HepG2 (cell line): ENCODE measurements around the gene TBXA2R. TPM values are rescaled to one million over a fixed set of nuclear protein-coding genes. Genes with fewer than 3 reads are reported as not detected.
A peak's percentile ranks its signal among the peaks of the same experiment; 100 is the strongest.

Source experiments
- ATF2 ChIP-seq: sonication (generic); formaldehyde crosslinking; IDR thresholded peaks from 2 replicates; pipeline ENCODE4 v1.4.0; 2020; ENCODE audit warnings: missing genetic modification reagents
- JARID2 ChIP-seq: sonication (generic); formaldehyde crosslinking; IDR thresholded peaks from 2 replicates; pipeline ENCODE4 v1.8.1; 2023; ENCODE audit warnings: missing genetic modification reagents, inconsistent platforms; ENCODE audit not compliant: insufficient replicate concordance
- MAF1 ChIP-seq: sonication (generic); formaldehyde crosslinking; IDR thresholded peaks from 2 replicates; pipeline ENCODE4 v1.5.0; 2020; ENCODE audit warnings: missing genetic modification reagents, borderline replicate concordance
- MIER2 ChIP-seq: IDR thresholded peaks from 2 replicates; pipeline ENCODE4 v1.6.1; 2016; ENCODE audit warnings: missing biosample characterization, missing genetic modification reagents
- MTA1 ChIP-seq: sonication (generic); formaldehyde crosslinking; IDR thresholded peaks from 2 replicates; pipeline ENCODE4 v1.4.0; 2020; ENCODE audit warnings: missing genetic modification reagents, mild to moderate bottlenecking, borderline replicate concordance
- MYNN ChIP-seq: sonication (generic); formaldehyde crosslinking; IDR thresholded peaks from 2 replicates; pipeline ENCODE4 v1.4.0; 2020; ENCODE audit warnings: mild to moderate bottlenecking, low read depth, missing genetic modification reagents
- NCOR1 ChIP-seq: fragments of 200-600 bp; sonication (generic); IDR thresholded peaks from 2 replicates; pipeline ENCODE4 v1.7.0; 2017; ENCODE audit warnings: antibody characterized with exemption, low read length, borderline replicate concordance
- PRMT3 ChIP-seq: sonication (generic); formaldehyde crosslinking; IDR thresholded peaks from 2 replicates; pipeline ENCODE4 v1.8.1; 2022; ENCODE audit warnings: low read depth, mild to moderate bottlenecking, moderate library complexity, missing genetic modification reagents, borderline replicate concordance
- SNAI1 ChIP-seq: sonication (generic); formaldehyde crosslinking; IDR thresholded peaks from 2 replicates; pipeline ENCODE4 v1.5.0; 2020; ENCODE audit warnings: mild to moderate bottlenecking, missing genetic modification reagents, borderline replicate concordance
- SP4 ChIP-seq: sonication (generic); formaldehyde crosslinking; IDR thresholded peaks from 2 replicates; pipeline ENCODE4 v1.8.1; 2023; ENCODE audit warnings: mild to moderate bottlenecking, missing genetic modification reagents
- SP5 ChIP-seq: IDR thresholded peaks from 2 replicates; pipeline ENCODE4 v1.6.1; 2016; ENCODE audit warnings: low read depth, borderline replicate concordance
- ZNF18 ChIP-seq: sonication (generic); formaldehyde crosslinking; IDR thresholded peaks from 2 replicates; pipeline ENCODE4 v1.8.0; 2022; ENCODE audit warnings: mild to moderate bottlenecking, missing genetic modification reagents; ENCODE audit not compliant: insufficient replicate concordance
- ZNF337 ChIP-seq: sonication (generic); formaldehyde crosslinking; IDR thresholded peaks from 2 replicates; pipeline ENCODE4 v1.5.1; 2020; ENCODE audit warnings: missing genetic modification reagents, low read depth, mild to moderate bottlenecking, borderline replicate concordance
- ZNF33A ChIP-seq: sonication (generic); formaldehyde crosslinking; IDR thresholded peaks from 2 replicates; pipeline ENCODE4 v1.5.1; 2020; ENCODE audit warnings: missing genetic modification reagents, mild to moderate bottlenecking, moderate library complexity, borderline replicate concordance
- ZNF34 ChIP-seq: sonication (generic); formaldehyde crosslinking; IDR thresholded peaks from 2 replicates; pipeline ENCODE4 v1.4.0; 2020; ENCODE audit warnings: mild to moderate bottlenecking, missing genetic modification reagents, borderline replicate concordance
- ZNF430 ChIP-seq: sonication (generic); formaldehyde crosslinking; IDR thresholded peaks from 2 replicates; pipeline ENCODE4 v1.9.0; 2021; ENCODE audit warnings: mild to moderate bottlenecking, missing genetic modification reagents
- ZNF644 ChIP-seq: IDR thresholded peaks from 2 replicates; pipeline ENCODE4 v1.6.1; 2016; ENCODE audit warnings: low read depth
- ZNF713 ChIP-seq: sonication (generic); formaldehyde crosslinking; IDR thresholded peaks from 2 replicates; pipeline ENCODE4 v1.4.0; 2020; ENCODE audit warnings: mild to moderate bottlenecking, missing genetic modification reagents
- ZNF749 ChIP-seq: sonication (generic); formaldehyde crosslinking; IDR thresholded peaks from 2 replicates; pipeline ENCODE4 v1.8.0; 2022; ENCODE audit warnings: mild to moderate bottlenecking, missing genetic modification reagents, moderate library complexity, borderline replicate concordance
- ZNF790 ChIP-seq: sonication (generic); formaldehyde crosslinking; IDR thresholded peaks from 2 replicates; pipeline ENCODE4 v1.8.0; 2022; ENCODE audit warnings: missing genetic modification reagents, mild to moderate bottlenecking, borderline replicate concordance
- polyA plus RNA-seq, 8 experiments: library from polyadenylated mRNA; depleted of rRNA in 3 of 8; stranded (reverse) in 7 of 8; unstranded in 1 of 8; fragments of >200 nt; fragmentation: Illumina TruSeq in 4 of 8; extraction: Trizol in 4 of 8; gene quantifications; 2 replicates each; pipeline versions ENCODE4 v1.2.1 to v1.2.3, GENCODE V29; 2011 to 2016; ENCODE audit warnings: low read depth in 4 of 8, missing spikeins in 1 of 8, mixed read lengths in 1 of 8; ENCODE audit not compliant: insufficient read depth in 1 of 8
- total RNA-seq, 5 experiments: library from RNA; depleted of rRNA; stranded (reverse); fragments of >200 nt; fragmentation: Illumina TruSeq; extraction: Trizol; gene quantifications; 2 replicates each; pipeline ENCODE4 v1.2.3, GENCODE V29; 2016; ENCODE audit warnings: low read depth in 1 of 5
- TF ChIP-seq, protein P1 (sequence below): sonication (generic); formaldehyde crosslinking; IDR thresholded peaks from 2 replicates; pipeline ENCODE4 v1.4.0; 2020; ENCODE audit warnings: missing genetic modification reagents
- TF ChIP-seq, protein P2 (sequence below): IDR thresholded peaks from 2 replicates; pipeline ENCODE4 v1.6.1; 2016; ENCODE audit warnings: missing genetic modification reagents, missing compliant biosample characterization
- TF ChIP-seq, protein P3 (sequence below), 2 experiments: fragments of 450-650 bp in 1 of 2; sonication (generic) in 1 of 2; formaldehyde crosslinking; IDR thresholded peaks; 2 replicates each; pipeline versions ENCODE4 v1.5.0 to v1.8.0; 2020 to 2022; ENCODE audit warnings: mild to moderate bottlenecking in 1 of 2, missing genetic modification reagents in 1 of 2

Gene TBXA2R
- total and polyA plus RNA-seq, 2 of the 13 experiments (the other 11 are each of a cell fraction or from before 2014, with no cell fraction given): 0.09 TPM; not detected in 1

DNA sequence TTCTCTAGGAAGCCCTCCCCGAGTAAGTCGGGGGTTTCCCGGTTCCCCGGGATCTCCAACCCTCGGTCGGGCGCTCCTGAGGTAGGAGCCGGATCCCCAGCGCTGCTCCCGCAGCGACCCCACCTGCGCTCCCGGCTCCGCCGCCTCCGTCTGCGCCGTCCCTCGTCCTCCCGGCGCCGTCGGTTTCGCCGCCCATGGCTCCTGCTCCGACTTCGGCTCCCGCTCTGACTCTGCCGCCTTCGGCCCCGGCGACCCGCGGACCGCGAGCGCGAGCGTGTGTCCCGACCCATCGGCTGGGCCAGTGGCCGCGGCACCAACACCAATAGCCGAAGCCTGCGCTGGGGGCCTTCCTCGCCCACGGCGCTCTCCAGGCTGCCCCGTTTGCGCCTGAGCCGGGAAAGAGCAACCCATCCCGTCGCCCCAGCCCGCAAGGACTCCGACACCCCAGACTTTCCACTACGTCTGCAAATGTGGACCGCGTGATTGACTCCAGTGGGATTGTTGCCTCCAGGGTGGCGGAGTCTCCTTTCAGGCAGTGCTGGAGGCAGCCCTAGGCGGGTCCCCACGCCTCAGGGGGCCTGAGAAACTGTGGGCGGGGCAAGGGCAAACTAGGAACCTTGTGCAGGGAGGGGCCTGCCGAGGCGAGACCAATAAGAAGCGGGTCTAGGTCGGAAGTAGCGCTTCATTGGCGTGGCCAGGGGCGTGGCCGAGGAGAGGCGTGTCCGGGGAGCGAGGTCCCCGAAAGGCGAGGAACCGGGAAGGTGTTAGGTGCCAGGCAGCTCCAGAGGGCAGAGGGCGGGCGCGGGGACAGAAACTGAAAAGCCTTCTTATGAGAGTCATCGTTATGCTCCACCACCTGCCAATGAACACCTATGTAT lies 20.0 kb upstream of the TBXA2R start, which contains the start of gene CACTIN (continued):
- no peak for TF ChIP-seq MIER2
- peak; percentile 10 for TF ChIP-seq ZNF18 (CRISPR knock-in tag)
- no peak for TF ChIP-seq MYNN (CRISPR knock-in tag)
- TF ChIP-seq ZNF430 (CRISPR knock-in tag): peak; percentile 69
- TF ChIP-seq ZNF337 (CRISPR knock-in tag): no peak
- TF ChIP-seq ZNF34 (CRISPR knock-in tag): no peak
- TF ChIP-seq, protein P1, sequence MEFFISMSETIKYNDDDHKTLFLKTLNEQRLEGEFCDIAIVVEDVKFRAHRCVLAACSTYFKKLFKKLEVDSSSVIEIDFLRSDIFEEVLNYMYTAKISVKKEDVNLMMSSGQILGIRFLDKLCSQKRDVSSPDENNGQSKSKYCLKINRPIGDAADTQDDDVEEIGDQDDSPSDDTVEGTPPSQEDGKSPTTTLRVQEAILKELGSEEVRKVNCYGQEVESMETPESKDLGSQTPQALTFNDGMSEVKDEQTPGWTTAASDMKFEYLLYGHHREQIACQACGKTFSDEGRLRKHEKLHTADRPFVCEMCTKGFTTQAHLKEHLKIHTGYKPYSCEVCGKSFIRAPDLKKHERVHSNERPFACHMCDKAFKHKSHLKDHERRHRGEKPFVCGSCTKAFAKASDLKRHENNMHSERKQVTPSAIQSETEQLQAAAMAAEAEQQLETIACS (CRISPR knock-in tag): 0 out of 2 replicates have a peak, but pooled peaks have one; percentile 47
- no peak for TF ChIP-seq ZNF713
- no peak for TF ChIP-seq ZNF644
- TF ChIP-seq, protein P2, sequence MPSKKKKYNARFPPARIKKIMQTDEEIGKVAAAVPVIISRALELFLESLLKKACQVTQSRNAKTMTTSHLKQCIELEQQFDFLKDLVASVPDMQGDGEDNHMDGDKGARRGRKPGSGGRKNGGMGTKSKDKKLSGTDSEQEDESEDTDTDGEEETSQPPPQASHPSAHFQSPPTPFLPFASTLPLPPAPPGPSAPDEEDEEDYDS (CRISPR knock-in tag): peak; percentile 87
- no peak for TF ChIP-seq ZNF749 (CRISPR knock-in tag)
- TF ChIP-seq SNAI1: no peak
- TF ChIP-seq SP5 (CRISPR knock-in tag): peak; percentile 31; the same call in 1 of the 2 replicates
- peak; percentile 77; the same call in 1 of the 2 replicates for TF ChIP-seq MAF1 (CRISPR knock-in tag)
- TF ChIP-seq, protein P3, sequence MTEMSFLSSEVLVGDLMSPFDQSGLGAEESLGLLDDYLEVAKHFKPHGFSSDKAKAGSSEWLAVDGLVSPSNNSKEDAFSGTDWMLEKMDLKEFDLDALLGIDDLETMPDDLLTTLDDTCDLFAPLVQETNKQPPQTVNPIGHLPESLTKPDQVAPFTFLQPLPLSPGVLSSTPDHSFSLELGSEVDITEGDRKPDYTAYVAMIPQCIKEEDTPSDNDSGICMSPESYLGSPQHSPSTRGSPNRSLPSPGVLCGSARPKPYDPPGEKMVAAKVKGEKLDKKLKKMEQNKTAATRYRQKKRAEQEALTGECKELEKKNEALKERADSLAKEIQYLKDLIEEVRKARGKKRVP (CRISPR knock-in tag; IDR thresholded peaks at IDR 0.05): 0 out of 4 replicates have a peak, but pooled peaks of 1 of the 2 experiments have one; percentile 50
- TF ChIP-seq ATF2 (CRISPR knock-in tag): 0 out of 2 replicates have a peak, but pooled peaks have one; percentile 53
- no peak for TF ChIP-seq JARID2 (CRISPR knock-in tag)
- TF ChIP-seq SP4 (CRISPR knock-in tag): peak; percentile 99
- TF ChIP-seq MTA1 (CRISPR knock-in tag): no peak
- TF ChIP-seq PRMT3 (CRISPR knock-in tag): no peak
- peak; percentile 93 for TF ChIP-seq ZNF790
- no peak for TF ChIP-seq ZNF33A (CRISPR knock-in tag)
- no peak; the same call in 1 of the 2 replicates for TF ChIP-seq NCOR1
